GM21529 (cell line): ENCODE measurements around the gene PRKACA.
A peak's percentile ranks its signal among the peaks of the same experiment; 100 is the strongest.

Experiments used
- ATAC-seq: cut with Tn5 transposase; IDR thresholded peaks from one replicate; pipeline ENCODE4 v1.9.1; 2021; ENCODE audit not compliant: unreplicated experiment

PRKACA gene

GRCh38 chr19:14073261-14073924, 44.2 kb downstream of the PRKACA start:
- peak; percentile 37 for ATAC-seq

- peak; percentile 15 for ATAC-seq
These were observed 44.9 kb downstream of the PRKACA start, which contains the start of gene MISP3 for GRCh38 chr19:14072535-14073260. MISP3 (plus strand) TSS chr19:14072786; CDS start chr19:14073310, 524 bp downstream.

- no peak for ATAC-seq
These were observed 47.1 kb downstream of the PRKACA start for GRCh38 chr19:14070268-14071050.

GRCh38 chr19:14066134-14066533, 51.4 kb downstream of the PRKACA start:
- no peak for ATAC-seq

- no peak for ATAC-seq
These were observed 54.5 kb downstream of the PRKACA start for GRCh38 chr19:14063105-14063504.

GRCh38 chr19:14062558-14062855, 55.1 kb downstream of the PRKACA start:
- ATAC-seq: no peak

GRCh38 chr19:14061751-14062557, 55.6 kb downstream of the PRKACA start, which contains the start of gene PALM3:
PALM3 (minus strand) TSS chr19:14062076; CDS start chr19:14061980, 96 bp downstream.
- ATAC-seq: no peak

- no peak for ATAC-seq
These were observed 56.3 kb downstream of the PRKACA start for GRCh38 chr19:14061081-14061749.

- ATAC-seq: no peak
These were observed 57.9 kb downstream of the PRKACA start for GRCh38 chr19:14059652-14060155.

- ATAC-seq: no peak
These were observed 58.5 kb downstream of the PRKACA start for GRCh38 chr19:14059093-14059480.

GRCh38 chr19:14058182-14059092, 59.1 kb downstream of the PRKACA start:
- no peak for ATAC-seq

- ATAC-seq: no peak
These were observed 60.7 kb downstream of the PRKACA start for GRCh38 chr19:14056741-14057356.

GRCh38 chr19:14056069-14056666, 61.4 kb downstream of the PRKACA start:
- ATAC-seq: no peak

GRCh38 chr19:14055396-14055795, 62.2 kb downstream of the PRKACA start:
- ATAC-seq: no peak

GRCh38 chr19:14054721-14055120, 62.8 kb downstream of the PRKACA start:
- no peak for ATAC-seq

- no peak for ATAC-seq
These were observed 63.5 kb downstream of the PRKACA start for GRCh38 chr19:14054099-14054498.

- ATAC-seq: no peak
These were observed 64.1 kb downstream of the PRKACA start for GRCh38 chr19:14053500-14053899.

- ATAC-seq: no peak
These were observed 64.5 kb downstream of the PRKACA start for GRCh38 chr19:14053032-14053431.
